ENCODE data around the gene CHPT1. TPM values are rescaled to one million over a fixed set of nuclear protein-coding genes. Genes with fewer than 3 reads are reported as not detected.

CHPT1 gene
- total and polyA plus RNA-seq, 9 of the 15 experiments (the other 6 are each of a cell fraction or from before 2014, with no cell fraction given): 15.3 to 210 (median 91.9) TPM

GRCh38 chr12:101670007-101670671 is 27.3 kb upstream of the CHPT1 start (continued):
- TF ChIP-seq SRSF1 (IDR thresholded peaks at IDR 0.05; ENCODE audit: low read depth, low read length): no peak
- TF ChIP-seq BCOR (IDR thresholded peaks at IDR 0.05): 0 out of 2 replicates have a peak, but pooled peaks have one; percentile 10
- no peak for TF ChIP-seq RBM22 (IDR thresholded peaks at IDR 0.05; ENCODE audit: low read depth, low read length, poor library complexity, severe bottlenecking)
- no peak for TF ChIP-seq FIP1L1 (IDR thresholded peaks at IDR 0.05; ENCODE audit: low read depth, low read length, poor library complexity, severe bottlenecking)
- TF ChIP-seq ZNF253 (CRISPR knock-in tag; conservative IDR thresholded peaks at IDR 0.05): no peak
- TF ChIP-seq, protein P1, sequence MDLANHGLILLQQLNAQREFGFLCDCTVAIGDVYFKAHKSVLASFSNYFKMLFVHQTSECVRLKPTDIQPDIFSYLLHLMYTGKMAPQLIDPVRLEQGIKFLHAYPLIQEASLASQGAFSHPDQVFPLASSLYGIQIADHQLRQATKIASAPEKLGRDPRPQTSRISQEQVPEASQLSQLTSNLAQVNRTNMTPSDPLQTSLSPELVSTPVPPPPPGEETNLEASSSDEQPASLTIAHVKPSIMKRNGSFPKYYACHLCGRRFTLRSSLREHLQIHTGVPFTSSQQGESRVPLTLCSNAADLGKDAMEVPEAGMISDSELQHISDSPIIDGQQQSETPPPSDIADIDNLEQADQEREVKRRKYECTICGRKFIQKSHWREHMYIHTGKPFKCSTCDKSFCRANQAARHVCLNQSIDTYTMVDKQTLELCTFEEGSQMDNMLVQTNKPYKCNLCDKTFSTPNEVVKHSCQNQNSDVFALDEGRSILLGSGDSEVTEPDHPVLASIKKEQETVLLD (IDR thresholded peaks at IDR 0.05): no peak
- no peak for TF ChIP-seq CBX8 (IDR thresholded peaks at IDR 0.05; ENCODE audit: borderline replicate concordance, extremely low read depth, low read depth, low read length, poor library complexity, severe bottlenecking)
- no peak for TF ChIP-seq RFX1 (IDR thresholded peaks at IDR 0.05)
- TF ChIP-seq ZNF444 (CRISPR knock-in tag; IDR thresholded peaks at IDR 0.05): no peak
- TF ChIP-seq KDM1A (IDR thresholded peaks at IDR 0.05): no peak
- 0 out of 2 replicates have a peak, but pooled peaks have one; percentile 34 for TF ChIP-seq CTBP1 (IDR thresholded peaks at IDR 0.05; ENCODE audit: borderline replicate concordance)
- TF ChIP-seq MEIS2 (IDR thresholded peaks at IDR 0.05; ENCODE audit: partially characterized antibody): peak; percentile 15
- no peak for TF ChIP-seq ZNF696 (CRISPR knock-in tag; conservative IDR thresholded peaks at IDR 0.05)
- TF ChIP-seq KDM5B (IDR thresholded peaks at IDR 0.05; ENCODE audit: insufficient replicate concordance, low read depth, low read length): no peak
- TF ChIP-seq CREM (IDR thresholded peaks at IDR 0.05; ENCODE audit: low read depth): peak; percentile 38; the same call in 1 of the 2 replicates
- no peak for TF ChIP-seq SMAD4 (CRISPR knock-in tag; conservative IDR thresholded peaks at IDR 0.05)
- TF ChIP-seq, protein P2, sequence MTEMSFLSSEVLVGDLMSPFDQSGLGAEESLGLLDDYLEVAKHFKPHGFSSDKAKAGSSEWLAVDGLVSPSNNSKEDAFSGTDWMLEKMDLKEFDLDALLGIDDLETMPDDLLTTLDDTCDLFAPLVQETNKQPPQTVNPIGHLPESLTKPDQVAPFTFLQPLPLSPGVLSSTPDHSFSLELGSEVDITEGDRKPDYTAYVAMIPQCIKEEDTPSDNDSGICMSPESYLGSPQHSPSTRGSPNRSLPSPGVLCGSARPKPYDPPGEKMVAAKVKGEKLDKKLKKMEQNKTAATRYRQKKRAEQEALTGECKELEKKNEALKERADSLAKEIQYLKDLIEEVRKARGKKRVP (CRISPR knock-in tag; IDR thresholded peaks at IDR 0.05): no peak
- 0 out of 2 replicates have a peak, but pooled peaks have one; percentile 31 for TF ChIP-seq MYBL2 (IDR thresholded peaks at IDR 0.05; ENCODE audit: low read depth)
- no peak for TF ChIP-seq MYBL2 (CRISPR knock-in tag; IDR thresholded peaks at IDR 0.05; ENCODE audit: borderline replicate concordance)
- no peak for TF ChIP-seq TRIM28 (IDR thresholded peaks at IDR 0.05)
- TF ChIP-seq ZNF133 (CRISPR knock-in tag; IDR thresholded peaks at IDR 0.05): no peak
- TF ChIP-seq SNRNP70 (optimal IDR thresholded peaks at IDR 0.05; ENCODE audit: low read depth, low read length): no peak
- TF ChIP-seq FOXK2 (conservative IDR thresholded peaks at IDR 0.05 in 1 of 2, IDR thresholded peaks at IDR 0.05 in 1 of 2; ENCODE audit: low read depth in 2 of 2): peak in 1 of 2 experiments; percentile 24; a peak in 1 of 4 replicates
- TF ChIP-seq E2F6 (IDR thresholded peaks at IDR 0.05; ENCODE audit: borderline replicate concordance in 1 of 2, extremely low read depth in 1 of 2, insufficient read depth in 1 of 2, insufficient read length in 1 of 2, low read depth in 1 of 2, low read length in 1 of 2, poor library complexity in 1 of 2, severe bottlenecking in 1 of 2): no peak
- TF ChIP-seq ARNT (IDR thresholded peaks at IDR 0.05): peak in 1 of 2 experiments; percentile 63; a peak in 1 of 4 replicates
- peak; percentile 64 for TF ChIP-seq SMC3 (conservative IDR thresholded peaks at IDR 0.05; ENCODE audit: insufficient read depth, low read depth, low read length)

All from K562 (cell line).